ENCODE results near the gene SMIM27. TPM values are rescaled to one million over a fixed set of nuclear protein-coding genes. Genes with fewer than 3 reads are reported as not detected.

The SMIM27 gene
- total and polyA plus RNA-seq, 9 of the 15 experiments (the other 6 are each of a cell fraction or from before 2014, with no cell fraction given) = 2.9 to 16.1 (median 7.9) TPM

DNA sequence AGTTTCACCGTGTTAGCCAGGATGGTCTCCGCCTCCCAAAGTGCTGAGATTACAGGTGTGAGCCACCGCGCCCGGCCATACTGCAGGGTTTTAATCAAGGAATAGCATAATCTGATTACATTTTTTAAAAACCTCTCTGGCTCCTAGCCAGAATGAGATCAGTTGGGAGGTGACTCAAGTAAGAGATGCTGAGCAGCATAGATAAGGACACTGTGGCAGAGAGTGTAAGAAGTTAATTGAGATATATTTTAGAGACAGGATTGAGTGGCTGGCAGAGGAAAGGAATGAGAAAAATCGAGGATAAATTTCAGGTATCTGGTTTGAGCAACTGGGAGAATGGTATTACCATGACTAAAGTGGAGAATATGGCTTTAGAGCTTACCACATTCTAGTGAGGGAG is 18.8 kb upstream of the SMIM27 start:
- DNase-seq (ENCODE audit: extremely low read depth in 1 of 4, low spot score in 3 of 4) (peak; percentile 15 to 65 (median 25)), ATAC-seq (peak; percentile 73), FAIRE-seq (no peak)
- WGBS (ENCODE audit: insufficient coverage, low coverage, missing lambda C conversion rate) = 6% methylated on average over 6 of the region's 6 CpGs
- H3K36me3 ChIP-seq (ENCODE audit: control insufficient read depth, insufficient read depth, low read length) = no peaks in the 10 kb centered on the region
- ChIA-PET CTCF (ENCODE audit: low intra/inter-chr PET ratio) (no interaction called here), POLR2A (no interaction called here)
- H3K4me3 ChIP-seq = no peak overlapping the region
- no peaks in the 10 kb centered on the region for H3K27me3 ChIP-seq (ENCODE audit: control insufficient read depth in 2 of 2, insufficient read depth in 2 of 2, low read length in 2 of 2)
- no peaks in the 10 kb centered on the region for H3K4me1 ChIP-seq (replicated peaks in 1 of 2; ENCODE audit: control insufficient read depth in 2 of 2, insufficient read depth in 2 of 2, low read length in 2 of 2)
- BruUV-seq (replicated peaks) = no TSS peak
- H3K4me2 ChIP-seq (ENCODE audit: insufficient read depth, low read length) = no peak overlapping the region
- no peaks in the 10 kb centered on the region for H3K9me1 ChIP-seq (ENCODE audit: control insufficient read depth, insufficient read depth, low read length)
- H3K27ac ChIP-seq (ENCODE audit: extremely low read depth, low read depth, low read length) = no peak overlapping the region
- H3K9me3 ChIP-seq (replicated peaks; ENCODE audit: control insufficient read depth, insufficient read depth, low read depth, low read length) = no peaks in the 10 kb centered on the region
- no peak overlapping the region for H3K9ac ChIP-seq (ENCODE audit: insufficient read depth in 1 of 2, low read depth in 2 of 2, low read length in 2 of 2)
- intact Hi-C loops (cut with micrococcal nuclease) = no loop called here
- H4K20me1 ChIP-seq (replicated peaks; ENCODE audit: control insufficient read depth, insufficient read depth, low read length) = no peaks in the 10 kb centered on the region
- H2AFZ ChIP-seq (ENCODE audit: low read depth, low read length) = no peak overlapping the region
- in situ Hi-C loops (cut with MboI) = no loop called here
- no peaks in the 10 kb centered on the region for H3K79me2 ChIP-seq (ENCODE audit: control insufficient read depth, insufficient read depth, low read length)
- TF ChIP-seq EP300 (IDR thresholded peaks at IDR 0.05; ENCODE audit: low read length) = 0 out of 2 replicates have a peak, but pooled peaks have one; percentile 13
- TF ChIP-seq, protein P1, sequence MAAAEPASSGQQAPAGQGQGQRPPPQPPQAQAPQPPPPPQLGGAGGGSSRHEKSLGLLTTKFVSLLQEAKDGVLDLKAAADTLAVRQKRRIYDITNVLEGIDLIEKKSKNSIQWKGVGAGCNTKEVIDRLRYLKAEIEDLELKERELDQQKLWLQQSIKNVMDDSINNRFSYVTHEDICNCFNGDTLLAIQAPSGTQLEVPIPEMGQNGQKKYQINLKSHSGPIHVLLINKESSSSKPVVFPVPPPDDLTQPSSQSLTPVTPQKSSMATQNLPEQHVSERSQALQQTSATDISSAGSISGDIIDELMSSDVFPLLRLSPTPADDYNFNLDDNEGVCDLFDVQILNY (CRISPR knock-in tag; IDR thresholded peaks at IDR 0.05) = no peak
- no peak for TF ChIP-seq ELF4 (CRISPR knock-in tag; IDR thresholded peaks at IDR 0.05)
- TF ChIP-seq PURB (CRISPR knock-in tag; IDR thresholded peaks at IDR 0.05; ENCODE audit: low read depth) = no peak
- peak; percentile 43; the same call in 1 of the 2 replicates for TF ChIP-seq KLF16 (IDR thresholded peaks at IDR 0.05)
- no peak for TF ChIP-seq HMGN3 (IDR thresholded peaks at IDR 0.05; ENCODE audit: borderline replicate concordance, extremely low read depth, insufficient read length, low read depth, low read length)
- TF ChIP-seq ARID1B (IDR thresholded peaks at IDR 0.05) = peak; percentile 84
- TF ChIP-seq PTRF (tag; IDR thresholded peaks at IDR 0.05) = no peak
- peak; percentile 60; the same call in 1 of the 2 replicates for TF ChIP-seq DPF2 (IDR thresholded peaks at IDR 0.05)
- peak; percentile 49; the same call in 1 of the 2 replicates for TF ChIP-seq ATF7 (IDR thresholded peaks at IDR 0.05)
- TF ChIP-seq SMARCA4 (IDR thresholded peaks at IDR 0.05) = peak; percentile 59; the same call in 1 of the 2 replicates
- TF ChIP-seq NFIC (IDR thresholded peaks at IDR 0.05) = peak; percentile 94
- TF ChIP-seq MECOM (CRISPR knock-in tag; IDR thresholded peaks at IDR 0.05) = no peak
- TF ChIP-seq TCFL5 (CRISPR knock-in tag; conservative IDR thresholded peaks at IDR 0.05) = no peak
- TF ChIP-seq, protein P2, sequence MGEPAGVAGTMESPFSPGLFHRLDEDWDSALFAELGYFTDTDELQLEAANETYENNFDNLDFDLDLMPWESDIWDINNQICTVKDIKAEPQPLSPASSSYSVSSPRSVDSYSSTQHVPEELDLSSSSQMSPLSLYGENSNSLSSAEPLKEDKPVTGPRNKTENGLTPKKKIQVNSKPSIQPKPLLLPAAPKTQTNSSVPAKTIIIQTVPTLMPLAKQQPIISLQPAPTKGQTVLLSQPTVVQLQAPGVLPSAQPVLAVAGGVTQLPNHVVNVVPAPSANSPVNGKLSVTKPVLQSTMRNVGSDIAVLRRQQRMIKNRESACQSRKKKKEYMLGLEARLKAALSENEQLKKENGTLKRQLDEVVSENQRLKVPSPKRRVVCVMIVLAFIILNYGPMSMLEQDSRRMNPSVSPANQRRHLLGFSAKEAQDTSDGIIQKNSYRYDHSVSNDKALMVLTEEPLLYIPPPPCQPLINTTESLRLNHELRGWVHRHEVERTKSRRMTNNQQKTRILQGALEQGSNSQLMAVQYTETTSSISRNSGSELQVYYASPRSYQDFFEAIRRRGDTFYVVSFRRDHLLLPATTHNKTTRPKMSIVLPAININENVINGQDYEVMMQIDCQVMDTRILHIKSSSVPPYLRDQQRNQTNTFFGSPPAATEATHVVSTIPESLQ (CRISPR knock-in tag; IDR thresholded peaks at IDR 0.05) = no peak
- TF ChIP-seq NFRKB (IDR thresholded peaks at IDR 0.05; ENCODE audit: low read depth) = no peak
- peak; percentile 77 for TF ChIP-seq CBFA2T2 (conservative IDR thresholded peaks at IDR 0.05)
- TF ChIP-seq MTA2 (IDR thresholded peaks at IDR 0.05; ENCODE audit: low read depth) = peak; percentile 52; the same call in 1 of the 2 replicates
- no peak for TF ChIP-seq GATA2 (CRISPR knock-in tag; IDR thresholded peaks at IDR 0.05)
- peak; percentile 60; the same call in 1 of the 2 replicates for TF ChIP-seq SMARCE1 (IDR thresholded peaks at IDR 0.05)
- peak; percentile 72 for TF ChIP-seq FOSL1 (tag; conservative IDR thresholded peaks at IDR 0.05)
- peak; percentile 39; the same call in 1 of the 2 replicates for TF ChIP-seq POLR2AphosphoS5 (IDR thresholded peaks at IDR 0.05; ENCODE audit: control insufficient read depth, insufficient read depth, low read depth, low read length)
- no peak for TF ChIP-seq RFX7 (CRISPR knock-in tag; IDR thresholded peaks at IDR 0.05)
